Measurements from ENCODE around the gene DNM1.
A peak's percentile ranks its signal among the peaks of the same experiment; 100 is the strongest.

Gene DNM1

DNA sequence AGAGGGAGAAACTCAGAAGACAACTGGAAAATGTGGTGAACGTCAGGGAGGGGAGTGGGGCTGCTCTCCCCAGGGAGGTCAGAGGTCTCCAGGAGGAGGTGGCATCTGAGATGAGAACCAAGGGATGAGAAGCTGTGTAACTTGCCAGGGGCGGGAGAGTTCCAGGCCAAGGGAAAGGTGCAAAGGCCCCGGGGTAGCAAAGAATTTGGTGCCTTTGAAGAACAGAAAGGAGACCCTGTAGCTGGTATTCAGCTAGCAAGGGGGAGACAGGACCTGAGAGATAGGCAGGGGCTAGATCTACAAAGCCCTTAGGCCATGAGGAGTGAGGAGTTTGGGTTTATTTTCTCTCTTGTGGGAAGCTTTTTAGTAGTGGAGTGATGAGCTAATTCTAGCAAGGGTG is 3.3 kb downstream of the DNM1 start:
- no peak for DNase-seq

DNA sequence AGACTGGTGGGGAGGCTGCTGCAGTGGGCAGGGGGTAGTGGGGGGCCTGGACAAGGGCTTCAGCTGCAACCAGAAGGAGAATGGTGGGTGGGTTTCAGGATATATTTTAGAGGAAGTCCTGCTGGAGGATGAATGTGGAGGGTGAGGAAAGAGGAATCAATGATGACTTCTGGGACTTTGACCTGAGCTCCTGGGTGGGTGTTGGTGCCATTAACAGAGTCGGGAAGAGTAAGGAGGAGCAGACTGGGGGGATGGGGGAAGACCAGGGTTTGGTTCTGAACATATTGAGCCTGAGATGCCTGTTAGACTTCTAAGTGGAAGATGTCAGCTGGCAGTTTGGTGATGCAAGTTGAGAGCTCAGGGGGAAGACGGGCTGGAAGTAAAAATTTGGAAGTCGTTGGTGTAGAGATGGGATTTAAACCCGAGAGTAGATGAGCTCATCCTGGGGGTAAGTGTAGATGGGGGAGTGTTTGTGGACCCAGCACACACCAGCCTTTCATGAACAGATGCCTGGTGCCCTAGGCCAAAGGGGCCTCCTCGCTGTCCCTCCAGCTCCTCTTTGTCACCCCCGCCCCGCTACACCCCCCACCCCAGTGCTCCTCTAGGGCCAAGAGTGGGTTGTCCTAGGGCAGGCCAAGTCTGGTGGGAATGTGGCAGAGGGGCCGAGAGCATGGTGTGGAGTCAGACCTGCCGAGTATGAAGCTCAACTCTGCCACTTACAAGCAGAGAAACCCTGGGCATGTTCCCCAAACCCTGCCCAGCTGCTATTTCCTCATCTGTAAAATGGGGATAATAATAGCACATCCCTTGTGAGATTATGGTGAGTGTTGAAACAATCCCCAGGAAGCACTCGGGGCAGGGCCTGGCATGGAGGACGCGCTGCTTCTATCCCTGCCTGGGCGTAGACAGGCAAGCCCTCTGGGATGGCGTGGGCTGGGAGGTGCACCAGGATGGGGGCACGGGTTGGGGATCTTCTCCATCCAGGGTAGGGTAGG is 4.0 kb downstream of the DNM1 start:
- no peak for DNase-seq

DNA sequence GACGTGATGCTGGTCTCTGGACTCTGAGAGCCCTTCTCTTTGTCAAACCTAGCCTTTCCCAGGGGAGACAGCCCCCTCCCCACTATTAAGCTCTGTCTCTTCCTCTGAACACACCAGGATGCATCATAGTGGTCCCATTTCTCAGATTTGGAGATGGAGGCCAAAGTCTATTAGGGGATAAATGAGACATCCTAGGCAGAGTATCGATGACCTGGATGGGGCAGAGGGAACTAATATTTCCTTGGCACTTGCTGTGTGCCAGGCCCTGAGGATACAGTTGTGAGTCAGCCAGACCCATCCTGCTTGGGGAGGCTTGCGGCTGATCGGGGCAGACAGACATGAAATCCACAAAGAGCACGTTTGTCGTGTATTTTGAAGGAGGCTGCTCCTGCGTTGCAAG is 5.2 kb downstream of the DNM1 start:
- DNase-seq = no peak

DNA sequence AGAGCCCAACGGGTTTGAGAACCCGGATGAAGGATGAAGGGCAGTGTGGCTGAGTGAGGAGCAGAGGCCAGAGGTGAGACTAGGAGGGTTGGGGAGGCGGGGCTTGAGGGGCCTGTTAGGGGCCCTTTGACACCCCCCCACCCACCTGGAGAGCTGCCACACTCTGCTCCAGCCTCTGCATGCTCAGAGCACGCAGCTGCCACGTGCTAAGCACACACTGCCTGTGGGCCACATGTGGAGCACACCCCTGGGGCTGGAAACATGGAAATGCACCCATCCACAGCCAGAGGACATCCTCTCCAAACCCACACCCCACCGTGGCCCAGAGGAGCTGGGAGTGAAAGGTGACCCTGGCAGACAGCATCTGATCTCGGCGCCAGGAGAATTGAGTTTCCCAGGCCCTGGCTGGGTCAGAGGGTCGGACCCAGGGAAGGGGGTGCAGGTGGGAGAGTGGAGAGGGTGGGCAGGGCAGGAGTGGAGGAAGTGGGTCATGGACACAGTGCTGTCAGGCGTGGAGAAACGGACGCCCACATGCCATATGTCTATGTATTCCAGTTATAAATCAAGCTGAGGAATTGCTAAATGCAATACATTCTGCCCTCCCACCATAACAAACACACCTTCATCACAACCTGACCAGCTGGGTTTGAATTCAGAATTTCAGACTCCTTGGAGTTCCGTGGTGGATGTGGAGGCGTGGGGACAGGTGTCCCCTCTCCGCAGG is 5.9 kb downstream of the DNM1 start:
- DNase-seq = no peak

DNA sequence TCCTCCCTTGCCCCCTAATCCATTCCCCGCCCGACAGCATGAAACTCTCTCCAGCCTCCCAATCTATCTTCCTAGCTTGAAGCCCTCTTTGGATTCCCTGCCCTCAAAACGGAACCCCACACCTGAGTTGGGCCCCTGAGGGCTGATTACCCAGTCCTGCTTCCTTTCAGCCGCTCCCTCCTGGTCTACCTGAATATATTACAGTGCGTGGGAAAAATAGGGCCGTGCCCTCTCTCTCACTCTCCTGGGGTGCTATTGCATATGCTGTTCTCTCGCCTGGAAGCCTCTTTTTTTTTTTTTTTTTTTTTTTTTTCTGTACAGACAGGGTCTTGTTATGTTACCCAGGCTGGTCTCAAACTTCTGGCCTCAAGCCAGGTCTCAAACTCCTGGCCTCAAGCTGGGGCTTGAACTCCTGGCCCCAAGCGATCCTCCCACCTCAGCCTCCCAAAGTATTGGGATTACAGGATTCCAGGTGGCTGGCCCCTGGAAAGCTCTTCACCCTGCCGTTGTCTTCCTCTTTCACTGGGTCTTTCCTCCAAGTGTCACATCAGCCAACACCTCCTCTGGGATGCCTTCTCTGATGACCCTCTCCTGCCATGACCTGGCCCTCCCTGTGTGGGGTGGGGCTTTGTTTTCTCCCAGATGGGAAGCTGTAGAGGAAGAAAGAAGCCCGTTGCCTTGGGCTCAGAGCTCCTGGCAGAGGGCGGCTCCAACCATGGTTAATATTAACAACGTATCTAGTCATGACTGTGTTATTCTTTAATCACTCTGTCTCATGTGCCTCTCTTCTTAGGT is 8.2 kb downstream of the DNM1 start:
- no peak for DNase-seq

DNA sequence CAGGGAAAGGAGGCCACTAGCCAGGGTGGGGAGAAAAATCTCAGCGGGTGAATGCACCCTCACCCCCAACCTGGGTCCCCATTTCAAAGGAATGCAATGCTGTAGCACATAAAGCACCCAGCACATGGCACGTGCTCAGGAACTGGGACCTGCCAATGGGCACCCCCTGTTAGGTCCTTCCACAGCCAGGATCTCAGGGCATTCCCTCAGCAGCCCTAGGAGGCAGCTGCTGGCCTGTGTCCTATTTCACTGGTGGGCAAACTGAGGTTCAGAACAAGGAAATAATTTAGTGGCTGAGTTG is 8.8 kb downstream of the DNM1 start:
- no peak for DNase-seq

DNA sequence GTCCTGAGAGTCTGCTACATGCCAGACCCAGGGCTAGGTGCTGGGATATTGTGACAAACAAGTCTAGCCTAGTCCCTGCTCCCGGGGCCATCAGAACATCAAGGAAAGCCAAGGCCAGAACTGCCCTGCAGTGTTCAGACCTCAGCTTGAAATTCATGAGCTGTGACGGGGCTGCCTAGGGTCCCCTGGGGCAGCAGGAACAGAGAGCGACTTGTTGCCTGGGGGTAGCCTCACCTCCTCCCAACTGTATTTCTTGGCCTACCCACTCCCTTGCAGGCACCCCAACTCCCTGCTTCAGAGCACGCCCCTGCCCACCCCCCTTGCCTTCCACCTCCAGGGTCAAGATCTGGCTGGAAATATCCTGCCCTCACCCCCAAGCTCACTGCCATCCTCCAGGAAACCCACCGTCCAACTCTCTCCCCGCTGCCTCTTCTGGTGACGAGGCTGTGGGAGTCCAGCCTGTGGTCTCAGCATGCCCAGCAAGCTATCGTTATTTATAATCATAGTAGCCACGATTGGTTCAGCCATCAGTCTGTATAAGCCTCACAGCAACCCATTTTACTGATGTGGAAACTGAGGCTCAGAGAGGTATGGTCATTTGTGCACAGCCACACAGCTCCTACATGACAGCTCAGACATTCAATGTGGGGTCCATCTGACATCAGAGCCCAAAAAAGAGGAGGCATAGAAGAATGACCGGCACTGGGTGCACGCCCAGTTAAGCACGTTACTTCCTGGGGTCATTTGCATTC is 10.7 kb downstream of the DNM1 start:
- DNase-seq = no peak

DNA sequence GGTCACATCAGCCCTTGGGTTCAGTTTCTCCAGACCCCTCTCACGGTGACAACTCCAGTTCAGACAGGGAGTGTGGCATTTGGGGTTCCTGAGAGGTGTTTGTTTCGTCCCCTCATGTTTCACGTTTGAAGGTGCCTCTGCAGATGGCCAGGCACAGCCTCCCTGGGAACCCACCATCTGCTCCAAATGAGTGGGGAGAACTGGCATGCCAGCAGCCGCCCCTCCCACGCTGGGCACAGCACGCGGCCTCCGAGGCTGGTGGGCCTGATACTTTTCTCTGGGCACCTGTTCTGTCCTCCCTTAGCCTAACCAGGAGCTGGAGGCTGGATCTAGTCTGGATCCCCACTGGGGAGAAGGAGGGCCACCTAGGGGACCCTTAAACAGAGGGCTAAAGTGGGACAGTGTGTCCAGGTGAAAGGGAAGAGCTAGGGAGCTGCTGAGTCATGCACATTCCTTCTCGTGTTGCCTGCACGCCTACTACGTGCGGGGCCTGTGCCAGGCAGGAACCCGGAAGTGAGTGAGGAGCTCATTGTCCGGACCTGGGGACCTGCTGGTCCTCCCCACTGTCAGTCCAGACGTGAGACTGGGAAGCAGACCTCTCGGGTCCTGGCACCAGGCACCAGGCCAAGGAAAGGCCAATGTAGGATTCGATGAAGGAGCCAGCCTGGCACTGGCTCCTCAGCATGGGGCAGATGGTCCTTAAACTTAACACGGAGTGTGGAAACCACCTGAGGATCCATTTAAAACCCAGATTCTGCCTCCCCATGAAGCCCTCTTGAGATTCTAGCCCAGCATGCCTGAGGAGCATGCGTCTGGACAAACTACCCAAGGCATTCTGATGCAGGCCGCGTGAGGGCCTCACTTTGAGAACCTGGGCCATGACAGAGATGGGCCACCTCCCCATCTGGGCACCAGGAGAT is 11.7 kb downstream of the DNM1 start:
- DNase-seq = no peak

DNA sequence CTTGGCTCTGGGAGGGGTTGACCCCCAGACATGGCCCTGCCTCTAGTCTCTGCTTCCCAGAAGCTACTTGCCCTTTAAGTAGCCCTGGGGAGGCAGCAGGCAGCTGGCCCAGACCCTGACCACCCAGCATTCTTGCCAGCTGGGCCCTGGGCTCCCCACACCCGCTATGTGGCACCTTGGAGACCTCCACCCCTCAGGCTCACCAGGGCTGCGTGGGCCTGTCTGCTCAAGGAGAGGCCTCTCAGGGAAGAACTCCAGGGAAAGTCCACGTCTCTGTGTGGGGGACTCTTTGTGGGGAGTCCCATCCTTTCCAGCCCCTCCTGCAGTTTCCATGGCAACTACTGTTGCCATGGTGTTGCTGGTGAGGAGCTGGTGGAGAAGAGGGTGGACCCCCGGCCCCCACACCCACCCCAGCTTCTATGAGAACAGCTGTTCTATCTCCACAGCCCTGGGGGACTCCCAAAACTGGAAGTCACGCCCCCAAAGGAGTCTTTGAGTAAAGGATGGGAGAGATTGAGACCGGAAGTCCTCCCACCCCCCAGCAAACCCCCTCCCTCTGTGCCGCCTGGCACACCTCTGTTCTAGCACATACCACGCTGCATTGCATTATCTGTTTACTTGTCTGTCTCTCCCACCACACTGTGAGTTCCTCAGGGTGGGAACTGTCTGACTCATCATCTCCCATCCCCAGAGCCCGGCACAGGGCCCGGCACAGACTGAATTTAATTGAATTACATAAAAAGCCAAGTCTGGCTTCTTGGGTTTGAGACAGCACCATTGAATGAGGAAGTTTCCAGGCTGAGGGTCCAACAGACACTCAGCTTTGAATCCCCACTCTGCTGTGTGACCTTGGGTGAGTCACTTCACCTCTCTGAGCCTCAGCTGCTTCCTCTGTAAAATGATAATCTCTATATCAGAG is 12.6 kb downstream of the DNM1 start:
- no peak for DNase-seq

DNA sequence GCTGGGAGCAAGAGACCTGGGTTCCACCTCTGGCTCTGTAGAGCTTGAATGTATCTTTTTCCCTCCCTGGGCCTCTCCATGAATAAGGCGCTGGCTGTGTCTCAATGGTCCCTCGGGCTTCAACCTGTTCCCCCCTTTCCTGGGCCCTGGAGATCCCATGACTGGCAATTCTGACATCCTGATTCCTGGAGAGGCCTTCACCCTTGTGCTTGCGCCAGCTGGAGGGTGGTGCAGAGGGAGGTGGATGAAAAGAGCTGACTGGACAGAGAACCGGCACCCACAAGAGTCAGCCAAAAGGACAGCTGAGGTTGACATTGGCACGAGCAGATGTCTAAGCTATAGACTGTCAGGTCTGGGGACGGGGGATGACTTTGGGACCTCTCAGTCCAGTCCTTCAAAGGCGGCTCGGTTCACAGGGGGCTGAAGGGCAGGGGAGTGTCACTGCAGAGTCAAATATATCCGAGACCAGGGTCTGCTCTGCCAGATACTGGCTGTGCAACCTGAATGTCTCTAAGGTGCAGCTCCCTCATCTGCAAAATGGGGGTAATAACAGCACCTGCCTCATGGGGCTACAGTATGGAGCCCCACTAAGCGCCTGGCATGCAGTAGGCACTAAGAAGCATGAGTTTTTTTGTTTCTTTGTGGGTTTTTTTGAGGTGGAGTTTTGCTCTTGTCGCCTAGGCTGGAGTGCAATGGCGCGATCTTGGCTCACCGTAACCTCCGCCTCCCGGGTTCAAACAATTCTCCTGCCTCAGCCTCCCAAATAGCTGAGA is 13.8 kb downstream of the DNM1 start:
- no peak for DNase-seq

DNA sequence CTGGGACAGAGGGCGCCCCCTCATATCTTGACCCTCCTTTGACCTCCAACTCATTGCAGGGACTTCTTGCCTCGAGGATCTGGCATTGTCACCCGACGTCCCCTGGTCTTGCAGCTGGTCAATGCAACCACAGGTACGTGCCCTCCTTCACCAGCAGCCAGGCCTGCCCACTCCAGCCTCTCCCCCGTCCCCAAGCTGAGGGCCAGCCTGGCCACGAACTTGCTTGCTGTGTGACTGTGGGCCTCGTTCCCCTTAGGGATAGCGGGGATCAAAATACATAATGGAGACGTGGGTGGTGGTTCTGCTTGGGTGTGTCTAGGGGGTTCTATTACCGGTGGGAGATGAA is 15.0 kb downstream of the DNM1 start:
- DNase-seq = no peak

DNA sequence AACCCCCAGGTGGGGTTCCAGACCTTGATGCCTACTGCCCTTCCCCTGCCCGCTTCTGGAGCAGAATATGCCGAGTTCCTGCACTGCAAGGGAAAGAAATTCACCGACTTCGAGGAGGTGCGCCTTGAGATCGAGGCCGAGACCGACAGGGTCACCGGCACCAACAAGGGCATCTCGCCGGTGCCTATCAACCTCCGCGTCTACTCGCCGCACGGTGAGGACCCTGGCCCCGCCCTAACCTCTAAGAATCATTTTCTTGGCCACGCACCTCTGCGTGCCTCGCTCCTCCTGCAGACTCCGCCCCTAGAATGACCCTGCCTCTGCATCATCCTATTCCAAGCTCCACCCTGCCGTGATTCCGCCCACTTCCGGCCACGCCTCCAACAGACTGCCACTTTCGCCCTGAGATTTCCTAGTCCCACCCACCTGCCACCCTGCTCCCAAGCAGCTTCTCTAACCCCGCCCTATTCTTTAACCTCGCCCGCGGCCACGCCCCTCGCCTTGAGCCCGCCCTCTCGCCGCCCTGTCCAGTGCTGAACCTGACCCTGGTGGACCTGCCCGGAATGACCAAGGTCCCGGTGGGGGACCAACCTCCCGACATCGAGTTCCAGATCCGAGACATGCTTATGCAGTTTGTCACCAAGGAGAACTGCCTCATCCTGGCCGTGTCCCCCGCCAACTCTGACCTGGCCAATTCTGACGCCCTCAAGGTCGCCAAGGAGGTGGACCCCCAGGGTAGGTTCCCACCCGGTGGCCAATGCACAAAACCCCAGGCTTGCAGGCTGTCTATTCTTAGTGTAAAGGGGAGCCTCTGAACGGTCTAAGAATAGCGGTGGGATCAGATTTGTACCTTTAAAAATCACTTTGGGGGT is 15.6 kb downstream of the DNM1 start:
- peak; percentile 83 for DNase-seq

DNA sequence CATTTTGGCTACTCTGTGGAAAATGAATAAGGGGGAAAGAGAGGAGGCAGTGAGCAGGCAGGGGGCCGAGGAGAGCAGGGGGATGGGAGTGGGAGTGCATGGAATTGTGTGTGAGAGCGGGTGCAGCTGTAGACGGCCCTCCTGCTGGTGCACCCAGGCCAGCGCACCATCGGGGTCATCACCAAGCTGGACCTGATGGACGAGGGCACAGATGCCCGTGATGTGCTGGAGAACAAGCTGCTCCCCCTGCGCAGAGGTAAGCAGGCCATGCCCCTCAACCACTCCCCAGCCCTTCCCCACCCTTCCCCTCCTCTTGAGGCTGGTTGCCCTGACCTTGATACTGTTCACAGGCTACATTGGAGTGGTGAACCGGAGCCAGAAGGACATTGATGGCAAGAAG is 16.7 kb downstream of the DNM1 start:
- no peak for DNase-seq

DNA sequence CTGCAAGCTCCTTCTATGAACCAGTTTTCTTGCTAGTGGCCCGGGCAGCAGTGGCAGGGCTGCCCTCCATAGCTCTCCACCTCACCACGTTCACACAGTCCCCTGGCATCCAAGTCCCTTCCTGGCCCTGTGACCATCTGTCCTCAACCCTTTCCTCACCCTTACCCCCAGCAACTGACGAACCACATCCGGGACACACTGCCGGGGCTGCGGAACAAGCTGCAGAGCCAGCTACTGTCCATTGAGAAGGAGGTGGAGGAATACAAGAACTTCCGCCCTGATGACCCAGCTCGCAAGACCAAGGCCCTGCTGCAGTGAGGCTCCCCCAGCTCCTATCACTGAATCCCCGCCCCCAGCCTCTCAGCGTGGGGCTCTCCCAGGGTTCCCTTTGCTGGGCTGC is 18.8 kb downstream of the DNM1 start:
- DNase-seq = no peak

DNA sequence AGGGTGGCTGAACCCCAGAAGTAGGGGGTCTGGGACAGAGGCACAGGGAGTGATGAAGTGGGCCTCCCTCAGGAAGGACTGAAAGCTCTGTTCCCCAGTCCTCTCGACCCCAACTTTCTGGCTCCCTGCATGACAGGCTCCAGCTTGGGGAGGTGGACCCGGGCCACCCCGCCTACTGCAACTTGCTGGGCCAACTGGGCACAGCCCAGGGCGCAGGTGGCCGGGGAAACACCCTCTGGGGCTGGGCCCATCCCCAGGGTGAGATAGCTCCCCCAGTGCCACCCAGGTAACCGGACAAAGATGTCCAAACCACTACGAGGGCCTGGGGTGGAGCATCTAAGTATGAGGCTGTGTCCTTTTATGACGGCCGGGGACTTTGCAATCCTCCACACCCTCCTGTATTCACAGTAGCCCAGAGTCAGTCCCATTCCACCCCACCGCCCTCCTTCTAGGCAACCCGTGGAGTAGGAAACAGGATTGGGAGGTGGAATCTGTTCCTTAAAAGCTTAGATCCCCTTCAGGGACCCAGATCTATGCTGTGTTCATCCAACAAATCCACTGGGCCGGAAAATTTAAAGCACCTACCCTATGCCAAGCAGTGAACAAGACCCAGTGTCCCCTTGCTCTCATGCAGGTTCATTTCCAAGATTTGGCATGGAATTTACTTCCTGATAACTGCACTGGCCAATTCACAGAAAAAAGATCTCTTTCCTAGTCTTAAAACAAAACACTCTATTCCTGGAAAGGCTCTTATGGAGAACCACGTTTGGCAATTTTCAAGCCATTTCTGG is 19.9 kb downstream of the DNM1 start:
- no peak for DNase-seq

DNA sequence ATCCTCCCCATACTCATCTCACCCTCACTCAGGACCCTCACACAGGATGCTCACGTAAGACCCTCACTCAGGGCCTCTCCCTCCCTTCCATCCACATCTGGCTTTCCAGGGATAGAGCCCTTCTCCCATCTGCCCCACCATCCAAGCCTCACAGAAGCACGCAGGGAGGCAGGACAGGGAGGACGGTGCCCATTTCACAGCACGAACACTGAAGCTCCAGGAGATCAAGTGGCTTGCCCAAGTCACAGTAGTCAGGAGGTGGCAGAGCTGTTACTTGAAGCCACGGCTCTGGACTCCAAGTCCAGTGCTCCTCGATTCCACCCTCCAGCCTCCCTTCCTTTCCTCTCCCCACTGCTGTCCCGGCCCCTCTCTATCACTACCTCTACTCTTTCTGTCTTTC is 21.7 kb downstream of the DNM1 start:
- no peak for DNase-seq

DNA sequence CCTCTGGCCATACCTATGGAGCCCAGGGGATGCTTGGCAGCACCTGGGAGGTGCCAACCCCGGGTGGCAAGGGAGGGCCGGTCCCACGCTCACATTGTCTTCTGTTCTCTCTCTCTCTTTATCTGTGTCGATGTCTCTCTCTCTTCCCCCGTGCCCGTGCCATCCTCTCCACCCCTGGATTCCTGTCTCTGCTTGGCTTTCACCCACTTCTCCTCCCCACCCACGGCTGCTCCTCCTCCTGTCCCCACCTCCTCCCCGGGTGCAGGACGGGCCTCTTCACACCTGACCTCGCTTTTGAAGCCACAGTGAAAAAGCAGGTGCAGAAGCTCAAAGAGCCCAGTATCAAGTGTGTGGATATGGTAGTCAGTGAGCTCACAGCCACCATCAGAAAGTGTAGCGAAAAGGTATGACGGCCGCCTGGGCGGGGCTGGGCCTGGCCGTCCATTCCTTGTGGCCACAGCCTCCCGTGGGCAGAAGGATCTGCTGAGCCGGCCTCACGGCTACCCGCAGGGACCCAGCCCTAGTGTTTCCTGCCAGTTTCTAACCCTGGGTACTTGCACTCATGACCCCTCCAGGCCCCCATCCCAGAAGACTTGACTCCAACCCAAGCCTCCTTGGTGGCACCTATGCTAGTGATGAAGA is 22.7 kb downstream of the DNM1 start:
- no peak for DNase-seq

DNA sequence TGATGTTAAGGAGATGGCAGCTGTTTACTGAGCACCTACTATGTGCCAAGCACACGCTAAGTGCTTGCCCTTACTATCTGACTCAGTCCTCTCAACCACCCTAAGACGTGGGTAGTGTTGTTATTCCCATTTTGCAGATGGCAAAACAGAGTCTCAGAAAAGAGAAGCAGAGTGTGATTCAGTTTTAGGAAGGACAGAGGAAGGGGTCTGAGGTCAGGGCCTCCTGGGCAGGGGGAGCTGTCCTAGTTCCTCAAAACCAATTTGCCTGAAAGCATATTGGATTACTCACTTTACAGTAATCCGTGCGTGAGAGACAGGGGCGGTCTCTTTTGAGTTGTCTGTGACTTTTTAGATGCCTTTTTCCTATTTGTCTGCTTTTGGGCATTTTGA is 23.2 kb downstream of the DNM1 start:
- DNase-seq = no peak
